GM21367 (cell line): ENCODE measurements around the gene CAPN11.

Experiments used
- ATAC-seq: cut with Tn5 transposase; IDR thresholded peaks from one replicate; pipeline ENCODE4 v1.9.1; 2021; ENCODE audit not compliant: unreplicated experiment

Gene CAPN11

DNA sequence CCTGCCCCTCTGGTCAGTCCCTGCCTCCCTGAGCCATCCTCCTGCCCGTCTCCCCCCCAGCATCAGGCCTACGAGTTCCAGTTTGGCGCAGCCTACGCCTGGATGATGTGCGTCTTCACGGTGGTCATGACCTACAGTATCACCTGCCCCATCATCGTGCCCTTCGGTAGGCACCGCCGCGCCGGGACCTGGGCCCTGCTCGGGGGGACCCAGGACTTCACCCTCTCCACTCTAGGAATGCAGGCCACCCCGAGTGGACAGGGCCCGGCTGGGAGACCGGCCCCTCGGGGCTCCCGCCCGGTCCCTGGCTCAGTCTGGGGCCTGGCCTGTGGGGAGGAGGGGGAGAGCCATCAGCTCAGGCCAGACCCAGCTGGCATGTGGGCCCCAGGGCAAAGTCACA is 6.1 kb upstream of the CAPN11 start:
- ATAC-seq: no peak

DNA sequence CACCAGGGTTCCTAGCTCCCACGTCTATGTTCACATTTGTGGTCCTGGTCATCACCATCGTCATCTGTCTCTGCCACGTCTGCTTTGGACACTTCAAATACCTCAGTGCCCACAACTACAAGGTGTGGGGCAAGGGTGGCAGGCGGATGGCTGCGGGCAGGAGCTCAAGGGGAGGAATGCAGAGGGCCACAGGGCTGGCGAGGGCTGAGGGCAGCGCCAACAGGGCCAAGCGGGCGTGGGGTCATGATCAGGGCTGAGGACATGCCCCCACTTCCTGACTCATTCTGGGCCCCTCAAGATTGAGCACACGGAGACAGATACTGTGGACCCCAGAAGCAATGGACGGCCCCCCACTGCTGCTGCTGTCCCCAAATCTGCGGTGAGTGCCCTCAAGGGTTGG is 4.6 kb upstream of the CAPN11 start:
- ATAC-seq: no peak

DNA sequence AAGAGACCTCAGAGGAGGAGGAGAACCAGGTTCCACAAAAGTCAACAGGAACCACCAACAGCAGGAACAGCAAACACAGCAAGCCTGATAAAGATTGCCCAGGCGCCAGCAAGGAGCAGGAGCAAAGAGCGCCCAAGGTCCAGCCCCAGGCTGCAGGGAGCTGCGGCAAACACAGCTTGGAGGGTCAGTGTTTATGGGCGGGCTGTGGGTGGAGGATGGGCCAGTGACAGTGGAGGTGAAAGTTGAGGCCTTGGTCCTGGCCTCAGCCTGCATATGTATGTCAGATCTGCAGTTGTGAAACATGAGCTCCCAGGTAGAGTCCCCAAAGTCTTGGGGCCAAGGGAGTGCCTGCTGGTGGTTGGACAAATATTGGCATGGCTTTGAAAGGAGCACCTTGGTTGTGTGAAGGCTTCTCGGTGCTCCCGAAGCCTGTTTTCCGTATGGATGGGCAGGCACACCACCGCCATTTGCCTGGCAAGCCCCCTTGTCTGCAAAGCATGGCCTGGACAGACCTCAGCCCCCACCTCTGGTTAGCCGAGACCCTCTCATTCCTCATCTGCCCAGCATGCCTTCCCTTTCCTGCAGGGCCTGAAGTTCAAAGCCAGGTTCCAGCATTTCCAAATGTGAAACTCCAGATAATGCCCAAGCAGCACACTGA is 2.0 kb upstream of the CAPN11 start:
- no peak for ATAC-seq

DNA sequence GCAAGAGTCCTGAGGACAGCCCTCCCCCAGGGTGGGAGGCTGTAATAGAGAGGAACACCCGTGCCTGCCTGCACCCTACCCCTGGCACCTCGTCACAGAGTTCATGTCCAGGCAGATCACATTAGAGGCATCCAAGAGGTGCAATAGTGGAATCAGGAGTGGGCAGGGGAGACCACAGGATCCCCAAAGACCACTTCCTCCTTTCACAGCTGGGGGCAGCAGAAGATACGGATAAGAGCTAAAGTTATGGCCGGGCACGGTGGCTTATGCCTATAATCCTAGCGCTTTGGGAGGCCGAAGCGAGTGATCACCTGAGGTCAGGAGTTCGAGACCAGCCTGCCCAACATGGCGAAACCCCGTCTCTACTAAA is 1.5 kb upstream of the CAPN11 start:
- no peak for ATAC-seq

DNA sequence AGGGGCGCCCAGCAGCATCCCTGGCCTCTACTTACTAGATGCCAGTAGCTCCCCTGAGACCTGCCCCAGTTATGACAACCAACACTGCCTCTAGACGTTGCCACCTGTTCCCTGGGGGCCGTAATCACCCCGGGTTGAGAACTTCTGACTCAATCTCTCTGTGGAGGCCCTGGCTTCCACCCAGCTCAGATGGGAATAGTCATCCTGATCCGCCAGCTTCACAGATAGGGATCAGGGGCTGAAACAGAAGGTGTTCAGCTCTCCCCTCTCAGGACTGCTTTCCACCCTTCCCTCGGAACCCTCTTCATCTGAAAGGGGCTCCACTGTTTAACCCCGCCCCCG is 3.3 kb downstream of the CAPN11 start:
- no peak for ATAC-seq

DNA sequence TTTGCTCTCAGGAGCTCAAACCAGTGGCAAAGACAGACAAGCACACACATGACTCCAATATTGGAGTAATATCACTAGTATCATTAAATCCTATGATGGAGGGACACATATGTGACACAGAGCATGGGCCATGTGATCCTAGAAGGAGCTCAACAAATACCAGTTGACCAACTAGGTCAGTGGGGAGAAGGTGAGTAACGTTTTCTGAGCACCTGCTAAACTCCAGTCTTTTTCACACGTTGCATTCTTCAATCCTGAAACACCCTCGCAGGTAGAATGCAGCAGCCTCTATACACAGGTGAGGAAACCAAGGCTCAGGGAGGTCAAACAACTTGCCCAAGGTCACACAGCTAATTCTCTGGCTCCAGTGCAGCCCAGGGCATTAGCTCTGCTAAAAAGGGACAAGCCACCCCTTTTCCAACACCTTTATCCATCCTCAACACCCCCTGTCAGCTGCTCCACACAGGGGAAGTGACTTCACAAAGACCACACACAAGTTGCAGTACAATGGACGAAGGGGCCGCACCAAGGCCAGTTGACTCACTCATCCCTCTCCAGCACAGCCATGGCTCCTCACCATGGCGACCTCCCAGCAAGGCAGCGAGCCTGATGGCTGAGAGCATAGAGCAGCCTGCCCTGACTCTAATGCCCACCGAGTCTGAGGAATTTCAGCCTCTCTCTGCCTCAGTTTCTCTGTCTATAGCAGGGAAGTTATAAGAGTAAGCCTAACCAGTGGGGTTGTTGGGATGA is 4.4 kb downstream of the CAPN11 start:
- ATAC-seq: no peak

DNA sequence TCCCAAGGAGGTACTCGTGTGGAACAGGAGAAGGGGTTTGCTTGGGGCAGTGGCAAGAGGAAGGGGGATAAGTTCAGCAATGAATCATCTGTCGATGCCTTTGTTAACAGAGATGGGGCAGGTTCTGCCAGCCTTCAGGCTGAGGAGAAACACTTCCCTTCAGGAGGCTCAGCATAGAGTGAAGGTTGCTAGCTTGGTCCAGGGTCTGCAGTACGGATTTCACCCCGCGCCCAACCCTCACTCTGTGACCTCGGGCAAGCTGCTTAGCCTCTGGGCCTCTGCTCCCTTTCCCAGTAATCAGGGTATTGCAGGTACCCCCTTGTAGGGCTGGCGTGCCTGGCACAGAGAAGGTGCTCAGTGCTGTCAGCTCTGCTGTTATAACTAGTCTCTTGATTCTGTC is 7.5 kb downstream of the CAPN11 start:
- no peak for ATAC-seq

DNA sequence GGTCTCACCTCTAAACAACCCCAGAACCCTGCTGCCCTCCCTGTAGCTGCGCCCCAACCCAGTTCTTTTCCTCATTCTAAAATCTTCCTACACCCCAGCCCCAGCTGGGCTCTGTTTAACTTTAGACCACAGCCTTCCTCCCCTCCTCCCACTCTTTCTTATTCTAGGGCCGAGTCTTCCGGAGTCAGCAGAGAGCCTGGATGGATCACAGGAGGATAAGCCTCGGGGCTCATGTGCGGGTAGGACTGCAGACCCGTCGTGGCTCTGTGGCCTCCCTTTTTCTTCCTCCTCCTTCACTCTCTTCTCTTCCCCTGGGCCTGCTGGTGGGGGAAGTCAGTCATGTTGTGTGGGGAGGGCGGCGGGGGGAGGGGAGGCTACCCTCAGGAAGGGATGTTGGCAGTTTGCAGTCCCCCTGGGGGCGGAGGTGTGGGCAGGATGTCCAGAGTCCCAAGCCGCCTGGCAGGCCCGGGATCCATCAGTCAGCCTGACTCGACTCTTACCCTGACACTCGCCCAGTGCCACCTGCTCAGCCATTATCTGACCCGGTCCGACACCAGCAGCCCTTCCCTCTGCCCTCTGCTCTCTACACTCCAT is 8.1 kb downstream of the CAPN11 start:
- no peak for ATAC-seq

DNA sequence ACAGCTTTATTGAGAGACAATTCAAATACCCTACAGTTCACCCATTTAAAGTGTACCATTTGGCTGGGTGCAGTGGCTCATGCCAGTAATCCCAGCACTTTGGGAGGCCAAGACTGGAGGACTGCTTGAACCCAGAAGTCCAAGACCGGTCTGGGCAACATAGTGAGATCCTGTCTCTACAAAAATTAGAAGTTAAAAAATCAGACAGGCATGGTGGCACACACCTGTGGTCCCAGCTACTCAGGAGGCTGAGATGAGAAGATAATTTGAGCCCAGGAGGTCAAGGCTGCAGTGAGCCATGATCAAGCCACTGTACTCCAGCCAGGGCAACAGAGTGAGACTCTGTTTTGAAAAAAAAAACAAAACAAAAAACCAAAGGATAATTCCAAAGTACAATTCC is 8.9 kb downstream of the CAPN11 start:
- ATAC-seq: no peak

DNA sequence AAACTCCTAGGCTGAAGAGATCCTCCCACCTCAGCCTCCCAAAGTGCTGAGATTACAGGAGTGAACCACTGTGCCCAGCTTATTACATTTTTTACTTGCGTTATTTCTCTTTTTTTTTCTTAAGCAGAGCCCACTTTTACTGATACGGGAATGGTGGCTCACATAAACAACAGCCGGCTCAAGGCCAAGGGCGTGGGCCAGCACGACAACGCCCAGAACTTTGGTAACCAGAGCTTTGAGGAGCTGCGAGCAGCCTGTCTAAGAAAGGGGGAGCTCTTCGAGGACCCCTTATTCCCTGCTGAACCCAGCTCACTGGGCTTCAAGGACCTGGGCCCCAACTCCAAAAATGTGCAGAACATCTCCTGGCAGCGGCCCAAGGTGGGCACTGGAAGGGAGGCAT is 10.5 kb downstream of the CAPN11 start:
- ATAC-seq: no peak

DNA sequence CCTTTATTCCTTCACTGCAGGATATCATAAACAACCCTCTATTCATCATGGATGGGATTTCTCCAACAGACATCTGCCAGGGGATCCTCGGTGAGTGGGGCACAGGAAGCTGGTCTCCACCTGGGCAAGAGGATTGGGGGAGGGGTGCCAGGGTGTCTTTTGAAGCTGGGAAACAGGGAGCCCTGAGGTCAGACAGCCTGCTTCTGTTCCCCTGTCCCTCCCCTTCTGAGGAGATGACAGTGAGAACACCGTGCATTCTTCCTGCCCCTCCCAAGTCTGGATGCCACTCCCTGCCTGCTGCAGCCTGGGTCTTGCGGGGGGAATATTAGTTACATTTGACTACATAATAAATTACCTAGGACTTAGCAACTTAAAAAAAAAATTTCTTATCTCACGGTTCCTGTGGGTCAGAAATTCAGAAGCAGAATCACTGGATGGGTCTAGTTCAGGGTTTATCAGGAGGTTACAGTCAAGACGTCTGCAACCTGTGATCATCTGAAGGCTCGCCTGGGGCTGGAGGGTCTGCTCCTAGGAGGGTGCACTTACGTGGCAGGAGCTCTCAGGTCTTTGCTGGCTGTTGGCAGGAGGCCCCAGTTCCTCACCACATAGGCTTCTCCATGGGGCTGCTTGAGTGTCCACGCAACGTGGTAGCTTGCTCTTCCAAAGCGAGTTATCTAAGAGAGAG is 11.4 kb downstream of the CAPN11 start:
- ATAC-seq: no peak

DNA sequence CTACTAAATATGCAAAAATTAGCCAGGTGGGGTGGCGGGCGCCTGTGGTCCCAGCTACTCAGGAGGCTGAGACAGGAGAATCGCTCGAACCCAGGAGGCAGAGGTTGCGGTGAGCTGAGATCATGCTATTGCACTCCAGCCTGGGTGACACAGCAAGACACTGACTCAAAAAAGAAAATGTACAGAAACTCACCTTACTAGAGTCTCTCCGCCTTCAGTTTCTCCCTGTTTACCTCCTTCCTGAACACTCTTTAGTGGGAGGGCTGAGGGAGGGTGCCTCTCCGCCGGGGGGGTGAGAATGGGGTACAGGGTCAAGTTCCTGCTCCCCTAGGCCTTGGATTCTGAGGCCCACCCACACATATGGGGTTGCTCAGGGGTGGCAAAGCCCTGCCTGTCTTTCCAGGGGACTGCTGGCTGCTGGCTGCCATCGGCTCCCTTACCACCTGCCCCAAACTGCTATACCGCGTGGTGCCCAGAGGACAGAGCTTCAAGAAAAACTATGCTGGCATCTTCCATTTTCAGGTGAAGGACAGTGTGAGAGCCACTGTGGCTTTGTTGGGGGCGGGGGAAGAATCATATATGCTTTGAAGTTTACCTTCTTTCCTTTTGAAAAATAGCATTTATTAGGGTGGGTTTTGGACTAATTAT is 13.4 kb downstream of the CAPN11 start:
- ATAC-seq: no peak

DNA sequence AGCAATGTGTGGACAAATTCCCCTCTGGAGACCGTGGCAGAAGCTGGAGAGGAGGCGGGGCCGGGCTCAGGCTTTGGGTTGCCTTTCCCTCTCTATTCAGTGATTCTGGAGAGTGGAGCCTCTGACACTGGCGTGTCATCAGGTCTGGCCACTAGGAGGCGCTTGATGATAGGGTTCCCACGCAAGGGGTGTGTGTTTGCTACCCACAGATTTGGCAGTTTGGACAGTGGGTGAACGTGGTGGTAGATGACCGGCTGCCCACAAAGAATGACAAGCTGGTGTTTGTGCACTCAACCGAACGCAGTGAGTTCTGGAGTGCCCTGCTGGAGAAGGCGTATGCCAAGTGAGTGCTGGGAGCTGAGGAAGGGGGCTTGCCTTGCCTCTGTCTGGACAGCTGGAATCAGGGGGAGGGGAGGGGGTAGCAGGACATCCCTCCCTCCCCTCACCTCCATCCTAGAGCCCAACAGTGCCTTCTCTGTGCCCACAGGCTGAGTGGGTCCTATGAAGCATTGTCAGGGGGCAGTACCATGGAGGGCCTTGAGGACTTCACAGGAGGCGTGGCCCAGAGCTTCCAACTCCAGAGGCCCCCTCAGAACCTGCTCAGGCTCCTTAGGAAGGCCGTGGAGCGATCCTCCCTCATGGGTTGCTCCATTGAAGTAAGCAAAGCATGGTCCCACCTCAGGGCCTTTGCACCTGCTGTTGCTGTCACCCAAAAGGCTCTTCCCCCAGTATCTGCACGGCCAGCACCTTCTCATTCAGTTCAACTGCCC is 14.3 kb downstream of the CAPN11 start:
- ATAC-seq: peak; percentile 59

DNA sequence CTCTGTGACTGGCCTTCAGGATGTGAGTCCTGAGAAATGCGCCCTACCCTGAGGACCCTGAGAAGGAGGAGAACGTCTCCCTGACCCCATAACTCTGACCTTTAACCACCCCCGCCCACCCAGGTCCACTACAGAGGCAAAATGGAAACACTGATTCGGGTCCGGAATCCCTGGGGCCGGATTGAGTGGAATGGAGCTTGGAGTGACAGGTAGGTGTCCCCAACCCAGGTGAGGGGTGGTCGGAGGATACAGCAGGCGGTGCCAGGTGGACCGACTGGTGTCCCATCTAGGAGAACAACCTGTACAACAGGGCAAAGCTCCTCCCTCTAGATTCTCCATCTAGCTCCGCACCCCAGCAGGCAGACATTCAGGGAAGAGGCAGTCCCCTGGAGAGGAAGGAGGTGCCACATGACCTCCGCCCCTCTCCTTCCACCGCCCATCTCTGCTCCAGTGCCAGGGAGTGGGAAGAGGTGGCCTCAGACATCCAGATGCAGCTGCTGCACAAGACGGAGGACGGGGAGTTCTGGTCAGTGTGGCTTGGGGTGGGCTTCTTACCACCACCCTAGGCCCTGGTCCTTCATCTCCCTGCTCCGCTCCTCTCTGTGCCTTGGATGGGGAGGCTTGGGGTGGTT is 17.6 kb downstream of the CAPN11 start:
- no peak for ATAC-seq

DNA sequence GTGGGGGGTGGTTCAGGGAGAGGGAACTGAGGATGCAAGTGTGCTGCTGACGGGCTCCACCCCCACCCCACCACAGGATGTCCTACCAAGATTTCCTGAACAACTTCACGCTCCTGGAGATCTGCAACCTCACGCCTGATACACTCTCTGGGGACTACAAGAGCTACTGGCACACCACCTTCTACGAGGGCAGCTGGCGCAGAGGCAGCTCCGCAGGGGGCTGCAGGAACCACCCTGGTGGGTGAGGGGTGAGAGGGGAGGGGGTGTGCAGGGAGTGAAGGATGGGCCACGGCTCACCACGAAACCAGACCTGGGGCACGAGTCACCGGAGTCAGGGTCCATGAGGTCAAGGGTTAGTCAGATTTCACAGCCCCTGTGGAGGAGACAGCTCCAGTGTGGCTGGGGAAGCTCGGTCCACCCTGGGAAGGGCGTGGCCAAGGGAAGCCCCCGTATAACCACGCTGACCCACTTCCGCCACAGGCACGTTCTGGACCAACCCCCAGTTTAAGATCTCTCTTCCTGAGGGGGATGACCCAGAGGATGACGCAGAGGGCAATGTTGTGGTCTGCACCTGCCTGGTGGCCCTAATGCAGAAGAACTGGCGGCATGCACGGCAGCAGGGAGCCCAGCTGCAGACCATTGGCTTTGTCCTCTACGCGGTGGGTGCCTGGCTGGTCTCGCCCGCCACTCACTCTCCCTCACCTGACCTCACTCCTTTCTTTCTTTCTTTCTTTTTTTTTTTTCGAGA is 18.3 kb downstream of the CAPN11 start:
- ATAC-seq: no peak

DNA sequence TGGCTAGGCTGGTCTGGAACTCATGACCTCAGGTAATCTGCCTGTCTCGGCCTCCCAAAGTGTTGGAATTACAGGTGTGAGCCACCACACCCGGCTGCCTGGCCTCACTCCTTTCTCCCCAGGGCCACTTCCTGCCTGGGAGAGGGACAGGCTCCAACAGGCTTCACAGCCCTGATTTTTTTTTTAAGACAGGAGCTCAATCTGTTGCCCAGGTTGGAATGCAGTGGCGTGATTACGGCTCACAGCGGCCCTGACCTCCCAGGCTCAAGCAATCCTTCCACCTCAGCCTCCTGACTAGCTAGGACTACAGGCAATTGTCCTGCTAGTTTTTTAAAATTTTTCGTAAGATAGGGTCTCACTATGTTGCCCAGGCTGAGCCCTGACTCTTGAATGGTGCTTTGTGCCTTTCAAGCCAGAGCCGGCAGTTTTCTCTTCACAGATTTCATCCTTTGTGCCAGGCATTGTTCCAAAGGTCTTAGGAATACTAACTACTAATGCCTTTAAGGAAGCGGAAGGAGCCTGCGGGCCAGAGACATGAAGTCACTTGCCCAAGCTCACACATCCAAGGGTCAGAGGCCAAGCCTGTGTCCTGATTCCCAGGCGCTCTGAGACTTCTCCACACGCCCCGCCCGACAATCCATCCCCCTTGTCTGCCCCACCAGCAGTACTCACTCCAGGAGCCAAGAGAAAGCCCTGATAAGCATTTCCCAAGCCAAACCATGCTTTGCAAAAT is 19.2 kb downstream of the CAPN11 start:
- no peak for ATAC-seq

DNA sequence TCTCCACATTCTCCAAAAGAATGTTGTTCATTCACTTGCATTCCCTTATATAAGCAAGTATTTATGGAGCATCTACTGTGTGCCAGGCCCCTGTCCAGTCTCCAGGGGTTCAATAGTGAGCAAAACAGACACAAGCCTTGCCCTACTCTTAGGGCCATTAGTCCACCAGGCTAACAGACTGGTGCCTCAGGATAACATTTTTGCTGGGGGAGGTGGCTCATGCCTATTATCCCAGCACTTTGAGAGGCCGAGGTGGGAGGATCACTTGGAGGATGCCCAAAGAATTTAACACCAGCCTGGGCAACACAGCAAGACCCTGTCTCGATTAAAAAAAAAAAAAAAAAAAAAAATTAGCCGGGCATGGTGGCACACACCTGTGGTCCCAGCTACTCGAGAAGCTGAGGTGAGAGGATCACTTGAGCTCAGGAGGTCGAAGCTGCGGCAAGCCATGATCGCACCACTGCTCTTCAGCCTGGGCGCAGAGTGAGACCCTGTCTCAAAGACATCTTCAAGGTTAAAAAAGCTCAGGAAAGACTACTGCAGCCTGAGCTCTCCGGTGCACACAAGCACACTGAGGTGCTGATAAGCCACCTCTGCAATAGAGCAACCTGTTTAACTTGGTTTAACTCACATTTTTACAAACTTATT is 19.9 kb downstream of the CAPN11 start:
- no peak for ATAC-seq

DNA sequence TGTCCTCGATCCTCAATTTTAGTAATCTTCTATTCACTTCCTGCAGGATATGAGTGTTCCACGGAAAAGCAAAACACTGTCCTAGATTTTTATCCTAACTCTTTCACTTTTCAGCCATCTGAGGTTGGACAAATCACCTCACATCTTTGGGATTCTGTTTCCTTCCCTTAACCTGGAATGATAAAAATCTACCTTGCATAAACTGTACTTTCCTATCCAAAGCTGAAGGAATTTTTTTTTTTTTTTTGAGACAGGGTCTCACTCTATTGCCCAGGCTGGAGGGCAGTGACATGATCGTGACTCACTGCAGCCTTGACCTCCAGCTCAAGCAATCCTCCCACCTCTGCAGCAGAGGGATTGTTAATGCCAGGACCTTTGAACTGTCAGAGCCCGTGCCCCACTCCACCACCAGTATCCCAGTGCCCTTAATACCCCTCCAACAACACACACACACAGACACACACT is 20.5 kb downstream of the CAPN11 start:
- no peak for ATAC-seq
